Measurements from ENCODE around the gene TRIM9.
"Not testable (repeated sequence)": the region's sequence is repeated elsewhere in the genome, so short reads cannot be mapped to it uniquely, and the experiment has no call there.

TRIM9 gene

DNA sequence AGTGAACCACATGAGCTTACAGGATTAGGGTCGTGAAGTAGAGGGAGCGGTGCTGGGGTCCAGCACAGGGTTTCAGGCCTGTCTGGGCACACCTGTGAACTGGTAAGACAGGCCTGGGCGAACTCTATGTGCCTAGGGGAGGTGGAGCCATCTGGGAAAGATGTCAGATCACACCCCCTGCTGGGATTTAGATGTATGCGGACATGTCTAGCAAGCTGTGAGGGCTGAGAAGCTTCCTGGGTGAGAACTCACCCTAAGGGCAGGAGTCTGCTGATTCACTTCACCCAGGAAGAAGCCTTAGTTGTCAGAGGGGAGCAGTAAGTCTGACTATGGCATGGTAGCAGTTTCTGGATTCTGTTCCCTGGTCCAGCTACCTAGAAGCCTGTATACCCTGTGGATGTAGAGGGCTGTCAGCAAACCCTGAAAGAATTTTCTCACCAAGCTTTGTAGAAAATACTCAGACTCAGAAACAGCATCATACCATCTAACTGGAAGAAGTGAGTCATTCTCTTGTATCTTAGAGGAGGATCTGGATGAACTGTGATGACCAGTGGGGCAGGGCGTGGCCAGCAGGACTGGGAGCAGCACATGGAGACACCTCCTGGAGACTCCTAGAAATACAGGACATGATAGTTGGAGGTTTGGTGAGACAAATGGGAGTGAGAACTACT is 139.4 kb downstream of the TRIM9 start:
- DNase-seq: no peak

- no peak for DNase-seq
Measured at GRCh38 chr14:50954811-50955372, 140.0 kb downstream of the TRIM9 start.

GRCh38 chr14:50953502-50953901 is 141.4 kb downstream of the TRIM9 start:
- DNase-seq: no peak

DNA sequence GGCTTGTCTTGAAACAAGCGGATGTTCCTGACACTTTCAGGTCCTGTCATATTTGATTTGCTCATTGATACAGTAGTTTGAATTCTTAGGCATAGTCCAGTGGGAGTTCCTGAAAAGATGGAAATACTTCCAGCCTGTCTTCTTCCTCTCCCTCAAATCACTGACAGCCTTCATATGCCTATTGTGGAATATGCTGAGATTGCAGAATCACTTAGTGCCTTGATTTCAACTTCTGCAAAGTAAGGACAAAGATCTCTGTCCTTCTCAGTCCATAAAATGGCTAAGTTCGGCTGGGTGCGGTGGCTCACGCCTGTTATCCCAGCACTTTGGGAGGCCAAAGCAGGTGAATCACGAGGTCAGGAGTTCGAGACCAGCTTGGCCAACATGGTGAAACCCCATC is 143.9 kb downstream of the TRIM9 start:
- DNase-seq: no peak

- DNase-seq: no peak
Measured at GRCh38 chr14:50948205-50948604, 146.7 kb downstream of the TRIM9 start.

DNA sequence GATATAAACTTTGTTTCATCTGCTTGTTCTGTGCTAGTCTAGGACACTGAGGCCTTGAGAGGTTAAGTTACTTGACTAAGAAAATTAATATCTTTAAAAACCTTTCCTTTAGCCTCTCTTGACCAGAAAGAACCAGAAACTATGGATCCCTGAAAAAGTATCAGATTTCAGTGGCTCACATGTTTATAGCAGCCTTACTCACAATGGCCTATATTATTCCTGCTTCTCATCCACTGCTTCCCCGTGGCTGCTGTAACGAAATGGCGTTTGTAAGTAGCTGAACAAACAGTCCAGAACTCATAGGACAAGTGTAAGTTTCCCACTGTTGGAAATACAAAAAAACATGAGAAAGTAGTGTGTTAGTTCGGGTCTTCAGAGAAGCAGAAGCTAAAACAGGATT is 147.5 kb downstream of the TRIM9 start:
- no peak for DNase-seq

GRCh38 chr14:50946234-50946935 is 148.5 kb downstream of the TRIM9 start:
- no peak for DNase-seq

DNA sequence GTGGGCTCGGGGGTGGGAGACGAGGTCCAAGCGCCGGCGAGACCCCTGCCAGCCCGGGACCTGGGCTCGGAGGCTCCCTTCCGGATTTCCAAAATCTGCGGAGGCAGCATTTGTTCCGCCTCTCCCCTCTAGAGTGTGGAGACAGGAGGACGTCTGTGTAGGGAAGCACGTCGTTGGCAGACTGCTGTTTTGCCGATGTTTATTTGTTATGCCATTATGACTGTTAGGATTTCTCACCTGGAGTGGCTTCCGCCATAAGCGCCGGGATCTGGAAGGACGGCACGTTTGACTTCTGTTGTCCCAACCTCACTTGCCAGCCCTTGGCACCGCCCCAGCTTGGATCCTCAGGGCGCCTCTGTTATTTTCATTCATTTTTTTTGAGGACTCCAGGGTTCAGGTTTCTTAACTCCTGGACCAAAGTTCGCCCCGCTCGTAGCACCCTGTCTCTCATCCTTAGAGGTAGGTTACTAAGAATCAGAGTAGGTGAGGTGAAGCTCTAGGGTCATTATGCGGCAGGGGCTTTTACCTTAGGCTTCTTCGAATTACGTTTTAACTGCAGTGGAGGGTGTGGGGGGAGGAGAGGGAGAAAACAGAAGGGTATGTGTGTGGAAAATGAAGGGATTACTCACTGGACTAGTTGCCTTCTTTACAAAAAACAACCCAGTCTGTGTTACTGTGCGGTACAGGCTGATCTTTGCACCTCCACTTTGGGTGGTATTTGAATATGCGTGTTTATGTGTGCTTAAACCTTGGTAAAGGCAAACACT is 150.1 kb downstream of the TRIM9 start:
- no peak for DNase-seq

GRCh38 chr14:50943943-50944646 is 150.8 kb downstream of the TRIM9 start, which contains the start of gene PYGL:
TSS of gene PYGL (minus strand) at chr14:50944483. CDS start at chr14:50944403, 80 bp downstream.
- no peak for DNase-seq

DNA sequence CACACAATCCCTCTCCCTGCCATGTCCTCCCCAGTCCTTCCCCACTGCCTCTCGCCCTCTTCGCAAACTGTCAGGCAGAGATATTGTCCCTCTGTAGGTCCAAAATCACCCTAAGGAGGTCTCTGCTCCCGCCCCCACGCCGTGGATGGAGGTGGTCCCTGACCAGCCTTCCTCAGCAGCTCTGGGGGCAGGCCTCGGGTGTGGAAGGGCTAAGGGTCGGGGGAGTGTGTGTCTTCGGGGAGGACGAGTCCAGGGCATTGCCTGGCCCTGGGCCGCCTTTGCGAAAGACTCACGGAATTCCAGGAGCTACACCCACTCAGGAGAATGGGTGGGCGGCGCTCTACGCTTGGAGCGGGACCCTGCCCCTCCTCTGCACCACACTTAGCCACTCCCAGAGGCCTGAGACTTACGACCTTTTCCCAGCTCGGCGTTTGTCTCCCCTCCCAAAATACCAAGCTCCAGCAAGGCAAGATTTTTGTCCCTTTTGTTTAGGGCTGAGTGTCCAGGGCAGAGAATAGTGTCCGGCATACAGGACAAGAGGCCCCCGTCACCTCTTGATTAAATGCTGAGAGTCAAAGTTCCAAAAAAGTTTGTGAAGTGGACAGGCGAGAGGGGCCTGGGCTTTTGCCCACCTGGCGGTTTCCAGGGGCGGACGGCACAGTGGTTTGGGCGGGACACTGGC is 151.5 kb downstream of the TRIM9 start:
- no peak for DNase-seq

- not testable (repeated sequence) for DNase-seq
Measured at GRCh38 chr14:50941638-50942037, 153.3 kb downstream of the TRIM9 start.

DNA sequence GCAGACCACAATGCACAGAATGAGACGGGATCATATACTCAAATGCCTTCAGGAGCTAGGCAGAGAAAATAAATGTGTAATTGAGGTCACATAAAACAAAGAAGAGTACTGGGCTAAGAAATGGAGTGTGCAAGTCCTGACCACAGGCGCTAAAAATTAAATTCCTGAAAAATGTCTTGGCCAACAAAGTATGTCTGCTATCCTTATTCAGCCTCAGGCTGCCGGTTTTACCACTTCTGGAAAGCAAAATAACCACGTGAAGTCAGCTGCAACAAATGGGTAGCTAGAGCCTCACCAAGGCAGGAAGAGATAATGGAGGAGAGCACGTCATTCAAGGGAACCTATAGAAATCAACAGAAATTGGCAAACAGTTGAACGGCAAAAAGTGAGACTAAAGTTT is 153.8 kb downstream of the TRIM9 start:
- DNase-seq: no peak

- DNase-seq: no peak
Measured at GRCh38 chr14:50937800-50938199, 157.1 kb downstream of the TRIM9 start.

DNA sequence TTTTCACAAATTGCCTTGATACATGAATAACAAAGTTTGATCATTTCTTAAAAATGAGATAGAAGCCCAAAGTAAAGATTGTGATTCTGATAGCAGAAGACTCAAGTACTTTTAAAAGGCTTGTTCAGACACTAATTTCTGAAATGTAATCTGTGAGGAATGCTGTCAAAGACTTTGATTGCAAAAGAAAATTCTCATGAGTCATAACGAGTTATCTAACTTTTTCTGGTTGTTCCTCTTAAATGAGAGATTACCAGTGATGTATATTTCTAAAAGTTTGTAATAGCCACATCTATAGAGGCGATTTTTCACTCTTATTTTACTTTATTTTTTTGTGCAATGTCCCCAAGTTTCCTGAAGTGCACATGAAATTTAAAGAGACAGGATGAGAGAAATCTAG is 157.6 kb downstream of the TRIM9 start:
- no peak for DNase-seq

GRCh38 chr14:50936882-50937281 is 158.0 kb downstream of the TRIM9 start:
- DNase-seq: no peak

- no peak for DNase-seq
Measured at GRCh38 chr14:50936016-50936340, 158.9 kb downstream of the TRIM9 start.

DNA sequence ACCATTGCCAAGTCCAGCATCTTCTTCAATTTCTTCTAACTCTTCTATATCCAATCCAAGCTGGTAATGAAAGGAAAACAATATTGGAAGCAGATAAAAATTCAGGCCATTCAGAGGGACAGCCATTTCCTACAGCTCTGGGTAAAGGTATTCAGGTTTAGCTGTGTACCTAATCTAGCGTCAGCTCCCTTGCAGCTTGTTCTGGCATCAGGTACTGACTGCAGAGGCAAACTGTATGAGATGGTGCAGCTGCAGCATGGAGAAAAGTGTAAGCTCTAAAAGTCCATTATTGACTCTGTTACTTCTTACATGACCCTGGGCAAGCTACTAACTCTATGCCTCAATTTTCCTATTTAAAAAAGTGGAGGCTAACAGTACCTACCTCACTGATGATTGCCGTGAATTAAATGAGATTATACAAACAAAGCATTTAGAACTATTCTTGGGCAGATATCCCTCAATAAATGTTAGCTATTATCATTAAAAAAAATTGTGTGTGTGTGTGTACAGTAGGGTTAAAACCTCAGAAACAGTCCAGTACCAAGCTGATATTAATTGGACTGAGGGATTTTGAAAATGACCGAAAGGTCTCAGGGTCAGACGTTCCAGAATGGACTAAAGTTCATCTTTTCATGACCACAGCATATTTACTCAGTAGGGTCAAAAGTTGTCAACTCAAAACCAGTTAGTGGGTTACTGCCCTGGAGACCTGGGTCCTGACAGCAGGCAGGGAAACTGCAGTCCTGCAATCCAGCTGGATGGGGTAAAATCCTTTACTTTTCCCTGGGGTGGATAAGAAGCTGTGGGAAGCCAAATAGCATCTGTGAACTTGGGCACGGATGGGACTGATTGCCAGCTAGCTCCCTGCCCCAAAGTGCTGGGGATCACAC is 159.5 kb downstream of the TRIM9 start:
- DNase-seq: no peak

DNA sequence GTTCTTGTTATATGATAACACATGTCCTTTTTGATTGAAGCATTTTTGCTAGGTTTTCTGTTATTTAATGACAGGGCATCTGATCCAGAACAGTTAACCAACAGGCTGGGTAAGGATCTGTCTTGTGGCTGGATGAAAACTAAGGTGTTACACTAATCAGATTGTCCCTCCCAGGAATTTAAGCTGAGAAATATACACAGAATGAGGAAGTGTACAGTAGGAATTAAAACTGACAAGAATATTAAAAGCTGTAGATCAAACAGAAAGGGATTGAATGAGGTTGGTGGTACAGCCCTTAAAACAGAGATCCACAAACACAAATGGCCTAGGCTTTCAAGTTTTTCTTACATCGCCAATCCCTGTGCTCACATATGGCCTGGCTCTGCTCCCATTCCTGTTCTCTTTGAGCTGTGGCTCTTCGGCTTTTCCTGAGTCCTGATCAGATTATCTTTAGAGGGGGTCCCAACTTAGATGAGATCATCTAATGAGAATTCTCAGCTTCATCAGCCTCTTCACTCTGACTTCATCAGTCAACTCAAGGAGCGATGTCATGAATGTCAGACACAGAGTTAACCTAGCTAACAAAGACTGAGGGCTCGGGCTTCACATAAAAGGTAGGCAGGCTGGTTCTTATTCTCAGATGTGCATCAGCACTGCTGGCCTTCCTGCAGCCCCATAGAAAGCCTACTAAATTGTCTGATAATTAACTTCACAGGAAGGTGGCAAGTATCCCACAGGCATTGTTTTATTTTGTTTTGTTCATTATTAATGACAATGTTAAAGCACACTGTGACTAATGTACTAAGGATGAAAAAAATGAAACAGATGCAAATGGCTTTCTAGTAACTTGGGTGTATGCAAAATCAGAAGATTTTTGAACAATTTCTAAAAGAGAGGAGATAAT is 162.1 kb downstream of the TRIM9 start:
- DNase-seq: no peak

DNA sequence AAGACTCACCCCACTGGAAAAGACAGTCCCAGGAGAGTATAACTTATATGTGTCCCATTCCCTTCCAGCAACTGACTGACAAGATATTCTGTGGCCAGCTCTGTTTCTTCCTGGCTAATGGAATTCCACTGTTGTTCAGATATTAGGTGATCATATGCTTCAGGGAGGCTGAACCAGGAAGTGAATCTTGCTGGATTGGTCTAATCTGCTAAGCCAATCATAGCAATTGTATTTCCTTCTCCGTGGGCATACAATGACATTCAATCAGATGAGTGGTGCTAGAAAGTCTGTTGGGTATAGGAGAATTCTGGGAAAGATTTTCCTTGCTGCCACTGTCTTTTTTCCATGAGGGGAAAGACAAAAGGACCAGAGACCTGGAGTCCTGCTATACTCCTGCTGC is 162.7 kb downstream of the TRIM9 start:
- DNase-seq: no peak

DNA sequence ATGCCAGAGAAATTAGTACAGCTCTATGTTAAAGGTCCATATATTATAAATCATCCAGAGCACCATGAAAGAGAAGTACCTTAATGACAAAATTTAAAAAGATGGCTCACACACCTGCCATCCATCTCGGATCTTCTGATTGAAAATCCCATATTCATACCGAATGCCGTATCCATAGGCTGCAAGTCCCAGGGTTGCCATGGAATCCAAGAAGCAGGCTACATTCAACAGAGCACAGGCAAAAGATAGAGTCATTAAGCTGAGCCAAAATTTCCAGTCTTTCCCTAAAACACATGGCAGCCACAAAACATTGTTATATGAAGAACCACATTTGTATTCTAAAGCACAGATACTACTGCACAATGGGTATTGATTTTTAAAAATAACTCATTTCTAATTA is 163.3 kb downstream of the TRIM9 start:
- DNase-seq: no peak
